SK-N-SH (cell line): ENCODE results near the gene GRIN2C. TPM values are rescaled to one million over a fixed set of nuclear protein-coding genes. Genes with fewer than 3 reads are reported as not detected.

Experiments used
- CTCF ChIA-PET: fragments of 300-600, 350-600 bp; formaldehyde crosslinking; extraction: SDS; loops from one replicate; lab custom pipeline; 2021; lab: Yijun Ruan, JAX
- POLR2A ChIA-PET: fragments of 350-600 bp; sonication (Branson Sonifier 250); formaldehyde crosslinking; extraction: SDS; loops from one replicate; lab custom pipeline; 2020; ENCODE audit warnings: antibody characterized with exemption, inconsistent platforms; lab: Yijun Ruan, JAX
- DNase-seq: peaks from one replicate; pipeline ENCODE4 v3.0.0; 2012
- H2AFZ ChIP-seq: fragments of 200-600 bp; sonication (generic); 2 replicates; pipeline ENCODE4 v1.8.1; 2016; ENCODE audit warnings: antibody characterized with exemption, mild to moderate bottlenecking, low read depth
- H3F3A ChIP-seq: fragments of 200-600 bp; sonication (generic); replicated peaks from 2 replicates; pipeline ENCODE3; 2016; ENCODE audit warnings: antibody characterized with exemption, mild to moderate bottlenecking; ENCODE audit not compliant: insufficient read depth
- H3K27ac ChIP-seq, 2 experiments: fragments of 200-500 bp in 1 of 2; fragments of 200-600 bp in 1 of 2; sonication (Bioruptor generic) in 1 of 2; sonication (generic), shearing (Covaris generic) in 1 of 2; 2 replicates each; pipeline versions ENCODE4 v1.5.1 to v1.6.1; 2014 to 2016; ENCODE audit warnings: low read depth in 2 of 2, inconsistent platforms in 1 of 2, low read length in 1 of 2, mild to moderate bottlenecking in 1 of 2, mixed read lengths in 1 of 2
- H3K27me3 ChIP-seq: fragments of 200-600 bp; sonication (generic), shearing (Covaris generic); 2 replicates; pipeline ENCODE4 v1.6.1; 2016; ENCODE audit warnings: mixed run types; ENCODE audit not compliant: insufficient read depth
- H3K36me3 ChIP-seq, 2 experiments: fragments of 200-500 bp in 1 of 2; fragments of 200-600 bp in 1 of 2; sonication (Bioruptor generic) in 1 of 2; sonication (generic) in 1 of 2; replicated peaks in 1 of 2; 2 replicates each; pipeline versions ENCODE3 to v1.5.1; 2014 to 2016; ENCODE audit warnings: low read length in 1 of 2, mild to moderate bottlenecking in 1 of 2; ENCODE audit not compliant: insufficient read depth in 2 of 2, control insufficient read depth in 1 of 2
- H3K4me1 ChIP-seq, 2 experiments: fragments of 200-500 bp in 1 of 2; fragments of 200-600 bp in 1 of 2; sonication (Bioruptor generic) in 1 of 2; sonication (generic), shearing (Covaris generic) in 1 of 2; 2 replicates each; pipeline versions ENCODE4 v1.5.1 to v1.6.1; 2014 to 2016; ENCODE audit warnings: low read depth in 1 of 2, low read length in 1 of 2, mixed run types in 1 of 2; ENCODE audit not compliant: insufficient read depth in 2 of 2, control insufficient read depth in 1 of 2
- H3K4me2 ChIP-seq: fragments of 200-600 bp; sonication (generic), shearing (Covaris generic); 2 replicates; pipeline ENCODE4 v1.6.1; 2017; ENCODE audit warnings: mixed run types
- H3K4me3 ChIP-seq, 2 experiments: fragments of 200-500 bp in 1 of 2; fragments of 200-600 bp in 1 of 2; sonication (Bioruptor generic) in 1 of 2; sonication (generic), shearing (Covaris generic) in 1 of 2; 2 replicates each; pipeline versions ENCODE4 v1.5.1 to v1.8.1; 2014 to 2016; ENCODE audit warnings: low read depth in 2 of 2, inconsistent platforms in 1 of 2, low read length in 1 of 2, mild to moderate bottlenecking in 1 of 2, mixed read lengths in 1 of 2, moderate library complexity in 1 of 2
- H3K79me2 ChIP-seq: fragments of 200-600 bp; sonication (generic); 2 replicates; pipeline ENCODE4 v1.8.1; 2017; ENCODE audit warnings: mild to moderate bottlenecking; ENCODE audit not compliant: insufficient read depth
- H3K9ac ChIP-seq: fragments of 200-600 bp; sonication (generic); 2 replicates; pipeline ENCODE4 v1.6.1; 2017; ENCODE audit warnings: mixed run types
- H3K9me2 ChIP-seq: fragments of 200-600 bp; sonication (generic); 2 replicates; pipeline ENCODE4 v1.6.1; 2017; ENCODE audit warnings: mixed run types
- H3K9me3 ChIP-seq: fragments of 200-600 bp; sonication (generic); 2 replicates; pipeline ENCODE4 v1.6.1; 2017; ENCODE audit warnings: mixed run types, mild to moderate bottlenecking, moderate library complexity
- H4K20me1 ChIP-seq: fragments of 200-600 bp; sonication (generic); 2 replicates; pipeline ENCODE4 v1.6.1; 2017; ENCODE audit warnings: mild to moderate bottlenecking, mixed run types; ENCODE audit not compliant: insufficient read depth
- FOSL2 ChIP-seq: IDR thresholded peaks from 2 replicates; pipeline ENCODE4 v1.4.0; 2012; ENCODE audit warnings: low read depth, mild to moderate bottlenecking, moderate library complexity, borderline replicate concordance
- MXI1 ChIP-seq: IDR thresholded peaks from 2 replicates; pipeline ENCODE4 v1.6.1; 2012; ENCODE audit warnings: mild to moderate bottlenecking, low read depth, low read length, improper control_type of control experiment
- NRF1 ChIP-seq: IDR thresholded peaks from 2 replicates; pipeline ENCODE4 v1.6.1; 2012; ENCODE audit warnings: low read depth, mild to moderate bottlenecking, low read length
- PBX3 ChIP-seq: IDR thresholded peaks from 2 replicates; pipeline ENCODE4; 2012
- RCOR1 ChIP-seq: fragments of 150-350 bp; IDR thresholded peaks from 2 replicates; pipeline ENCODE4 v1.6.1; 2017; ENCODE audit warnings: antibody characterized with exemption, low read length
- RXRA ChIP-seq: IDR thresholded peaks from 2 replicates; pipeline ENCODE4 v1.4.0; 2012; ENCODE audit warnings: low read depth, mild to moderate bottlenecking, borderline replicate concordance
- SIN3A ChIP-seq: IDR thresholded peaks from 2 replicates; pipeline ENCODE4 v1.6.1; 2012; ENCODE audit warnings: low read depth, mild to moderate bottlenecking, low read length, moderate library complexity, borderline replicate concordance
- SMC3 ChIP-seq: IDR thresholded peaks from 2 replicates; pipeline ENCODE4 v1.6.1; 2012; ENCODE audit warnings: low read depth, low read length, improper control_type of control experiment
- TAF1 ChIP-seq: IDR thresholded peaks from 2 replicates; pipeline ENCODE4 v1.6.1; 2012; ENCODE audit warnings: low read depth, mild to moderate bottlenecking, low read length, moderate library complexity, borderline replicate concordance
- TCF12 ChIP-seq: IDR thresholded peaks from 2 replicates; pipeline ENCODE4 v1.4.0; 2012
- USF2 ChIP-seq: fragments of 150-350 bp; IDR thresholded peaks from 2 replicates; pipeline ENCODE4 v1.6.1; 2017; ENCODE audit warnings: antibody characterized with exemption, low read length, low read depth, borderline replicate concordance
- YY1 ChIP-seq: IDR thresholded peaks from 2 replicates; pipeline ENCODE4 v1.4.0; 2012; ENCODE audit warnings: low read depth, mild to moderate bottlenecking
- WGBS: methylation state at CpG from one replicate; pipeline ENCODE4 v1.1.6; 2017; ENCODE audit warnings: low lambda C conversion rate; 5-methylcytosine and 5-hydroxymethylcytosine counted together
- polyA plus RNA-seq, 3 experiments: library from polyadenylated mRNA; depleted of rRNA; stranded (reverse); fragments of >200 nt; gene quantifications; 2 replicates each; pipeline ENCODE4 v1.2.3, GENCODE V29; 2012
- TF ChIP-seq, protein P1 (sequence below): IDR thresholded peaks from 2 replicates; pipeline ENCODE4 v1.4.0; 2012; ENCODE audit warnings: low read depth, borderline replicate concordance

The GRIN2C gene
- polyA plus RNA-seq, 1 of the 3 experiments (the other 2 are of a cell fraction) = 0.39 TPM

DNA sequence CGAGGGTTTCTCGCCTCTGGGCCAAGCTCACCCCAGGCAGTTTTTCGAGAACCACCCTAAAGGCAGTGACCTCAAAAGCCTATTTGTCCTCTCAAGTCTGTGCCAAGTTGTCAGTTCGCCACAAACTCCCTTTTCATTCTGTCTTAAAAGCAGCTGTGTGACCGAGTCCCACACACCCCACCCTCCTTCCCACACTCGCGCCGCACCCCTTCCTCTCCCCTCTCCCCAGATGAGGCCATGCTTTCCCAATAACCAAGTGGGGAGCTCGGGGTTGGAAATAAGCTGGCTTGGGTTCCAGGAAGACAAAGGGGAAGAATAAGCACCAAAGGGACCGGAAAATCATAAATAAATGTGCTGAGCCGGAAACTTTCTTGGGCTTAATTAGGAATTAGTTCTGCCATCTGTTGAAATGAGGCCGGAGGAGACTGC lies 36.7 kb downstream of the GRIN2C start:
- no peak overlapping the region for H3K27ac ChIP-seq
- 89% methylated on average over 12 of the region's 12 CpGs for WGBS
- H3K4me3 ChIP-seq = no peak overlapping the region
- H3F3A ChIP-seq = no peaks in the 10 kb centered on the region
- no peak for DNase-seq
- no peaks in the 10 kb centered on the region for H3K9me3 ChIP-seq
- H3K36me3 ChIP-seq = peaks cover 0 to 54% of the 10 kb centered on the region in 2 experiments
- POLR2A ChIA-PET = no interaction called here
- no peaks in the 10 kb centered on the region for H3K79me2 ChIP-seq
- no peaks in the 10 kb centered on the region for H4K20me1 ChIP-seq
- no peaks in the 10 kb centered on the region for H3K9me2 ChIP-seq
- no peak for TF ChIP-seq SMC3
- H2AFZ ChIP-seq = no peak overlapping the region
- no peak overlapping the region for H3K9ac ChIP-seq
- H3K4me2 ChIP-seq = no peak overlapping the region
- CTCF ChIA-PET = interaction anchor here (1.1 to 98.1 kb wide), 6 partner anchors 10 to 37 kb away, joined by 3 to 3869 read pairs (median 8); partner anchors contain the start of genes FDXR and GRIN2C
- H3K27me3 ChIP-seq = no peaks in the 10 kb centered on the region
- H3K4me1 ChIP-seq = no peaks in the 10 kb centered on the region; a peak in 1 of 4 replicates

DNA sequence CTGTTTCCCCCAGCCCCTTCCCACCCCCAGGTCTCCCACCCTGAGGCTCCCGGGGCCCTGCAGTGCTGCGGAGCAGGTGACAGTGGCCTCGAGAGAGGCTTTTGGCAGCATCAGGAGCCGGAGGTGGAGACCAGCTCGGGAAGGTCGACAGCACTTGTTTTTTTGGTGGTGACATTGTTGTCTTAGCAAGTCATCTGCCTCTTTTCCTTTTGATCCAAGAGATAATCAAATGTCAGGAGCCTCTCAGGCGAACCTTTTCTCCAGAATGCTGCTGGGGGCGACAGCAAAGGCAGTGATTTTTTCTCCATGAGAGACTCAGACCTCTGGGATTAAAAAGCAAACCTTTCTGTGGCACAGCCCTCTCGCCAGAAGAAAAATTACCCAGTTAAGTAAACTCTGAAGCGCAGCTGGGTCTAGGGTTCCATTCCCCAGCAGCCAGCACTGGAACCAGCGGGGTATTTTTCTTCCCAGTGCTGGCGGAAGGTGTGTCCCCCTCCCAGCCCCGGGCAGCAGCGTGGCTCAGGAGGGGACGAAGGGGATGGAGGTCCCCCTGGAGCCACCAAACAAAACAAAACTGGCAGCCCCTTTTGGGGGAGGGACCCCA lies 37.2 kb downstream of the GRIN2C start:
- TF ChIP-seq FOSL2 (no peak), RCOR1 (no peak), USF2 (no peak), TAF1 (no peak), TCF12 (no peak), NRF1 (no peak), YY1 (no peak), PBX3 (no peak), MXI1 (no peak), SIN3A (no peak), RXRA (no peak)
- TF ChIP-seq, protein P1, sequence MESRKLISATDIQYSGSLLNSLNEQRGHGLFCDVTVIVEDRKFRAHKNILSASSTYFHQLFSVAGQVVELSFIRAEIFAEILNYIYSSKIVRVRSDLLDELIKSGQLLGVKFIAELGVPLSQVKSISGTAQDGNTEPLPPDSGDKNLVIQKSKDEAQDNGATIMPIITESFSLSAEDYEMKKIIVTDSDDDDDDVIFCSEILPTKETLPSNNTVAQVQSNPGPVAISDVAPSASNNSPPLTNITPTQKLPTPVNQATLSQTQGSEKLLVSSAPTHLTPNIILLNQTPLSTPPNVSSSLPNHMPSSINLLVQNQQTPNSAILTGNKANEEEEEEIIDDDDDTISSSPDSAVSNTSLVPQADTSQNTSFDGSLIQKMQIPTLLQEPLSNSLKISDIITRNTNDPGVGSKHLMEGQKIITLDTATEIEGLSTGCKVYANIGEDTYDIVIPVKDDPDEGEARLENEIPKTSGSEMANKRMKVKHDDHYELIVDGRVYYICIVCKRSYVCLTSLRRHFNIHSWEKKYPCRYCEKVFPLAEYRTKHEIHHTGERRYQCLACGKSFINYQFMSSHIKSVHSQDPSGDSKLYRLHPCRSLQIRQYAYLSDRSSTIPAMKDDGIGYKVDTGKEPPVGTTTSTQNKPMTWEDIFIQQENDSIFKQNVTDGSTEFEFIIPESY = no peak
- TF ChIP-seq, all 33 proteins: peak for 0
- WGBS = 89% methylated on average over 15 of the region's 15 CpGs
- CTCF ChIA-PET = interaction anchor here (0.7 to 98.1 kb wide), 8 partner anchors 9 to 365 kb away, joined by 3 to 3869 read pairs (median 8); partner anchors contain the start of genes FDXR and GRIN2C

More for the DNA sequence above, 37.2 kb downstream of the GRIN2C start:
- no peaks in the 10 kb centered on the region for H3K27me3 ChIP-seq
- H3K4me2 ChIP-seq = no peak overlapping the region
- H3F3A ChIP-seq = no peaks in the 10 kb centered on the region
- H4K20me1 ChIP-seq = no peaks in the 10 kb centered on the region
- no peaks in the 10 kb centered on the region; a peak in 1 of 4 replicates for H3K4me1 ChIP-seq
- no peaks in the 10 kb centered on the region for H3K9me2 ChIP-seq
- H3K4me3 ChIP-seq = no peak overlapping the region
- no peaks in the 10 kb centered on the region for H3K9me3 ChIP-seq
- no peak overlapping the region for H3K27ac ChIP-seq
- H3K79me2 ChIP-seq = no peaks in the 10 kb centered on the region
- H2AFZ ChIP-seq = no peak overlapping the region
- POLR2A ChIA-PET = no interaction called here
- DNase-seq = no peak
- H3K9ac ChIP-seq = no peak overlapping the region
- H3K36me3 ChIP-seq = peaks cover 0 to 59% of the 10 kb centered on the region in 2 experiments
